ENCODE results near the gene ERG. TPM values are rescaled to one million over a fixed set of nuclear protein-coding genes. Genes with fewer than 3 reads are reported as not detected.

ERG gene
- total and polyA plus RNA-seq, 3 donors from 2014 or later = 3.7 to 8.0 (median 5.0) TPM

- Histone ChIP-seq H3K27me3 (no peaks in the 10 kb centered on the region), H3K4me3 (no peak overlapping the region), H3K9me3 (no peaks in the 10 kb centered on the region), H3K4me1 (no peaks in the 10 kb centered on the region), H3K36me3 (ENCODE audit: low read depth, missing control alignments) (no peaks in the 10 kb centered on the region), H3K27ac (no peak overlapping the region)
- DNase-seq = no peak
- TF ChIP-seq CTCF (IDR thresholded peaks at IDR 0.05) = no peak
- WGBS, 2 donors = 92 to 93% methylated on average over 2 of the region's 2 CpGs
- intact Hi-C loops (cut with DNase I; ENCODE audit: low total_unique reads) = no loop called here
These were observed 109.0 kb downstream of the ERG start for GRCh38 chr21:38389354-38389676.

- Histone ChIP-seq H3K27me3 (no peaks in the 10 kb centered on the region), H3K4me3 (no peak overlapping the region), H3K36me3 (ENCODE audit: low read depth, missing control alignments) (no peaks in the 10 kb centered on the region), H3K27ac (no peak overlapping the region), H3K4me1 (no peaks in the 10 kb centered on the region), H3K9me3 (no peaks in the 10 kb centered on the region)
- 79 to 83% methylated on average over 5 of the region's 5 CpGs for WGBS, 2 donors
- TF ChIP-seq POLR2A (IDR thresholded peaks at IDR 0.05) (no peak), CTCF (IDR thresholded peaks at IDR 0.05) (no peak)
- no peak for DNase-seq
- intact Hi-C loops (cut with DNase I; ENCODE audit: low total_unique reads) = no loop called here
These were observed 109.5 kb downstream of the ERG start for GRCh38 chr21:38388647-38389353.

GRCh38 chr21:38388203-38388602 lies 110.1 kb downstream of the ERG start:
- Histone ChIP-seq H3K27me3 (no peaks in the 10 kb centered on the region), H3K27ac (no peak overlapping the region), H3K4me3 (no peak overlapping the region), H3K9me3 (no peaks in the 10 kb centered on the region), H3K36me3 (ENCODE audit: low read depth, missing control alignments) (no peaks in the 10 kb centered on the region), H3K4me1 (no peaks in the 10 kb centered on the region)
- intact Hi-C loops (cut with DNase I; ENCODE audit: low total_unique reads) = no loop called here
- DNase-seq = no peak
- WGBS, 2 donors = 55 to 57% methylated on average over 1 of the region's 1 CpG
- TF ChIP-seq POLR2A (IDR thresholded peaks at IDR 0.05) (no peak), CTCF (IDR thresholded peaks at IDR 0.05) (no peak)

GRCh38 chr21:38386967-38387366 lies 111.3 kb downstream of the ERG start:
- intact Hi-C loops (cut with DNase I; ENCODE audit: low total_unique reads) = no loop called here
- Histone ChIP-seq H3K4me1 (no peaks in the 10 kb centered on the region), H3K27ac (no peak overlapping the region), H3K4me3 (no peak overlapping the region), H3K27me3 (no peaks in the 10 kb centered on the region), H3K36me3 (ENCODE audit: low read depth, missing control alignments) (no peaks in the 10 kb centered on the region), H3K9me3 (no peaks in the 10 kb centered on the region)
- DNase-seq = no peak
- 68 to 69% methylated on average over 4 of the region's 4 CpGs for WGBS, 2 donors
- TF ChIP-seq CTCF (IDR thresholded peaks at IDR 0.05) = no peak
- no peak for TF ChIP-seq POLR2A (IDR thresholded peaks at IDR 0.05)

Measured in testis (tissue), 3 donors.